ENCODE measurements around the gene GPR108.
"Not testable (repeated sequence)": the region's sequence is repeated elsewhere in the genome, so short reads cannot be mapped to it uniquely, and the experiment has no call there.

The GPR108 gene

DNA sequence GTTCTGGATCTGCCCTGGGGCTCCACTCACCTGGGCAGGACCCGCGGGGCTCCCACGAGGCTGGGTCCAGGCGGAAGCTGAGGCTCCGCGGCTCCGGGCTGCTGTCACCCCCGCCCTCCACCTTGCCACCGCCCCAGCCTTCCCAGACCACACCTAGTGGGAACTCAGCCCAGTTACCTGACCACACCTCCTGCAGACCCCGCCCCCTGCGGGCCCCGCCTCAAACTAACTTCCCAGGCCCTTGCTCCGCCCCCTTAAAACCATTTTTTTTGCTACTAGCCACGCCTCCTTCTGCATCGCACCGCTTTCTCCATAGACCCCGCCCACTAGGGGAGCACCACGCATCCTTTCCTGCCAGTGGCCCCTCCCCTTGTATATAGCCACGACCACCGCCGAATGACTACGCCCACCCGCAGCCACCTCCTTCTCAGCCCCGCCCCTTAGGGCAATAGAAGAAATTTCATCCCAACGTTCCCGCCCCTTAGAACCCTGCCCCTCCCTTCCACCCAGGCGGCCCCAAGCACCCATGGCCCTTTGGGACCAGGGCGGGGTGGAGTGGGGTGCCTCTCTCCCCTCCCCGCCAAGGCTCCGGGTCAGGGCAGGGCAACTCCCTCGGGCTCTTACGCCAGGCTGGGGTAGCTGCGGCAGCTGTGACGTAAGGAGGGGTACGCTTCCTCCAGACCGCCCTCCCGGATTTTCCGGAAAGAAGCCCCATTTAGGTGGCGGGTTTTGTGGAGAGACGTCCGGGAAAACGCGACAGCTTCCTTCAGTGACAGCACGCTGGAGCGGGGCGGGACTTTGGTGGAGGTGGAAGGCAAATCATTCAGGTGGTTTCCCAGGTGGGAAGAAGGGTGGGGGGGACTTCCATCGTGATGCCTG, 30.2 kb upstream of the GPR108 start, which contains the start of gene SH2D3A:
Gene SH2D3A, minus strand, starts transcription at position 79 of the 879 bp plus-strand sequence. CDS start 3,687 bp downstream, outside the sequence.
- Histone ChIP-seq H3K9me3 (ENCODE audit: control insufficient read depth, insufficient read depth, low read length) (no peaks in the 10 kb centered on the region), H3K36me3 (ENCODE audit: insufficient read depth, low read length) (peaks cover 9% of the 10 kb centered on the region; the same call in 1 of the 2 replicates), H3K9ac (ENCODE audit: low read depth, low read length) (peak within 1 kb of the TSS; percentile 91), H3K4me1 (ENCODE audit: insufficient read depth, low read length) (peaks cover 3% of the 10 kb centered on the region; the same call in 1 of the 2 replicates)

DNA sequence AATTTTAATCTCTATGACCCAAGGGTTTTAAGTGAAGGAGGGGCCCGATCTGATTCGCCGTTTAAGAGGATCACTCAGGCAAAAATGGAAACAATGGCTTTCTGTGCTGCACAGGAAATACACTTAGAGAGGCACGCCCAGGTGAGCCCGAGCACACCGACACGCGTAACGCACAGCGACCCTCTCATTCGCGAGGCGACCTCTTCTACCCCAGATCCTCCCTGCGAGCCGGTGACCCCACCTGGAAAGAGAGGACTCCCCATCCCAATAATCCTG, 29.6 kb upstream of the GPR108 start:
- Histone ChIP-seq H3K9me3 (ENCODE audit: control insufficient read depth, insufficient read depth, low read length) (no peaks in the 10 kb centered on the region), H3K36me3 (ENCODE audit: insufficient read depth, low read length) (peaks cover 11% of the 10 kb centered on the region; the same call in 1 of the 2 replicates), H3K4me1 (ENCODE audit: insufficient read depth, low read length) (peaks cover 3% of the 10 kb centered on the region; the same call in 1 of the 2 replicates), H3K9ac (ENCODE audit: low read depth, low read length) (peak overlapping the region; percentile 91)

DNA sequence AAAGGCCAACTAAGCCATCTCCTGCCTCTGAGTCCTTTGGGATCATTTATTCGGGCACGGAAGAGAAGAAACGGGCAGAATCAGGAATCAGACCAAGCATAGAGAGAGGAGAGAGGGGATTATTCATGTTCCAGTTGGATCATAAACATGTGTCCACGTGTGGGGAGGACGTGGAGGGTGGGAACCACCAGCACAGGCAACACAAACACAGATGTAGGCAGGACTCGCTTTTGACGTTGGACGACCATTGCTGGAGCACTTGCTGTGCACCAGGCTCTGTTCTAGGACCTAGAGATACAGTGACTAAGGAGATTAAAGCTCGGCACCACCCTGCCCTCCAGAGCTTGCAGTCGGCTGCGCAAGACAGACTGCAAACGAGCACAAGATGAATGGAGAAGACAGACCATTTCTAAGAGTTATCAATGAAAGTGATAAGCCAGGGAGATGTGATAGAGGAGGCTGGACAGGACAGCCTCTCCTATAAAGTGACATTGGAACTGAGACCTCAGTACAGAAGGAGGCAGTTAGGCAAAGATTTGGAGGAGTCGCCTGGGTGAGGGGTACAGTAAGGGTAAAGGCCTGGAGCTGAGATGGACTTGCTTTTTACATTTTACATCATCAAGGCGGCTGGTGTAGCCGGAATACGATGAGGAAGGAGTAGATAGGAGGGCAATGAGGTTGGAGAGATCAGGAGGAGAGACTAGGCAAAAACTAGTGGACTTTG, 29.1 kb upstream of the GPR108 start:
- peak overlapping the region; percentile 91 for H3K9ac ChIP-seq (ENCODE audit: low read depth, low read length)
- H3K4me1 ChIP-seq (ENCODE audit: insufficient read depth, low read length): peaks cover 3% of the 10 kb centered on the region; the same call in 1 of the 2 replicates
- no peaks in the 10 kb centered on the region for H3K9me3 ChIP-seq (ENCODE audit: control insufficient read depth, insufficient read depth, low read length)
- H3K36me3 ChIP-seq (ENCODE audit: insufficient read depth, low read length): peaks cover 11% of the 10 kb centered on the region; the same call in 1 of the 2 replicates

DNA sequence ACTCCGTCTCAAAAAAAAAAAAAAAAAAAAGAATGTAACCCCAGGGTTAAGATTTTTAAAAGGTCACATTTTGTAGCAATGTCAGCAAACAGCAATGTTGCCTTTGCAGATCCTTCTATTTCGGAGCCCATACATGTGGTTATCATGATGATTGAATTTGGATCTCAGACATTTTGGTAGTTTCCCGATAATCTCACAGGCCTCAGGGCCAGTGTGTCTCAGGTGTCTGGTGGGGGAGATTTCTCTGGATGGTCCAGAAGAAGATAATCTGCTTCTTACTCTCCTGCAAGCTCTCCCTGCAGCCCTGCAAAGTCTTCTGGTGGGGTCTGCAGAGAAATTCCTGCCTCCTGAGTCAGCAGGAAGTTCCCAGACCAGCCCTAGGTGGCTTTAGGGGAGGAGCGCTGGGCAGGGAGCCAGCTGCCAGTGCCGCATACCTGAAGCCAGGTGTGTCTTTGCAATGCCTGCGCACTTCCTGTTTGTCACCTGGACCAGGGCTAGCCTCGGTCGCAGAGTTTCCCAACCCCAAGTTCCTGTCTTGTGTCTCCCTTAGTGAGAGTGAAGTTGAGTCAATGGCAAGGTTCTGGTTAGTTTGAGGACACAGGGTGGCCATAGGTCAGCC, 28.5 kb upstream of the GPR108 start:
- no peaks in the 10 kb centered on the region for H3K9me3 ChIP-seq (ENCODE audit: control insufficient read depth, insufficient read depth, low read length)
- peaks cover 3% of the 10 kb centered on the region; the same call in 1 of the 2 replicates for H3K4me1 ChIP-seq (ENCODE audit: insufficient read depth, low read length)
- H3K36me3 ChIP-seq (ENCODE audit: insufficient read depth, low read length): peaks cover 11% of the 10 kb centered on the region; the same call in 1 of the 2 replicates
- peak overlapping the region; percentile 91 for H3K9ac ChIP-seq (ENCODE audit: low read depth, low read length)

DNA sequence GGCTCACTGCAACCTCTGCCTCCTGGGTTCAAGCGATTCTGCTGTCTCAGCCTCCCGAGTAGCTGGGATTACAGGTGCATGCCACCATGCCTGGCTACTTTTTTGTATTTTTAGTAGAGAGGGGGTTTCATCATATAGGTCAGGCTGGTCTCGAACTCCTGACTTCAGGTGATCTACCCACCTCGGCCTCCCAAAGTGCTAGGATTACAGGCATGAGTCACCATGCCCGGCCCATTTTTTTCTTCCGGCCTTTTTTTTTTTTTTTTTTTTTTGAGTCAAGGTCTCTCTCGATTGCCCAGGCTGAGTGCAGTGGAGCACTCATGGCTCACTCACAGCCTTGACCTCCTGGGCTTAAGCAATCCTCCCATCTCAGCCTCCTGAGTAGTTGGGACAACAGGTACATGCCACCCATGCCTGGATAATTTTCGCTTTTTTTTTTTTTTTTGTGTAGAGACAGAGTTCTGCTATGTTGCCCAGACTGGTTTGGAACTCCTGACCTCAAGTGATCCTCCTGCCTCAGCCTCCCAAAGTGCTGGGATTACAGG, 24.9 kb upstream of the GPR108 start:
- peaks cover 20% of the 10 kb centered on the region; the same call in 1 of the 2 replicates for H3K36me3 ChIP-seq (ENCODE audit: insufficient read depth, low read length)
- H3K4me1 ChIP-seq (ENCODE audit: insufficient read depth, low read length); H3K9ac ChIP-seq (ENCODE audit: low read depth, low read length); H3K9me3 ChIP-seq (ENCODE audit: control insufficient read depth, insufficient read depth, low read length): not testable (repeated sequence)

DNA sequence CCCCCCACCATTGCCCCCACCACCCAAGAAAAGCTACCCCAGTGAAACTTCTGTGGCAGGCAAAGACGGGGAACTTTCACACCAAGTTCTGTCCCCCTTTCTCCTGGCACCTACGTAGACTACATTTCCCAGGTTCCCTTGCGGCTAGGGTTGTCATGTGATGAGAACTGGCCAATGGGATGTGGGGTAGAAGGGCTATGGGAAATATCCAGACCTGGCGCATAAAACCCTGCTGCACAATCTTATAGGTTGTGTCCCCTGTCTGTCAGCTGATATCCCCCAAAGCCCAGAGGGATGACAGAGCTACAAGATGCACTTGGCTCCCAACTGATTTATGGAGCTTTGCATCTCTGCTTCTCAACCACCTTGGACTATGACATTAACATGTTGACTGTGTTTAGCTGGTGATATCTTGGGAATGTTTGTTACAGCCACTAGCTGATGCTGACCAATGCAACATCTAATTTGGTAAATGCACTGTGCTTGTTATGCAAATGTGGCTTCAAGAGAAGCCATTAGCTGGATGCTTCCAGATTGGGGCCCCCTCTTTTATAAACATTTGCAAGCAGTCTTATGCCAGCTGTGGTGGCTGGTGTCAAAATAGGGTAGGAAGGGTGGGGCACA, 23.8 kb upstream of the GPR108 start:
- peaks cover 3% of the 10 kb centered on the region; the same call in 1 of the 2 replicates for H3K4me1 ChIP-seq (ENCODE audit: insufficient read depth, low read length)
- peaks cover 20% of the 10 kb centered on the region; the same call in 1 of the 2 replicates for H3K36me3 ChIP-seq (ENCODE audit: insufficient read depth, low read length)
- no peaks in the 10 kb centered on the region for H3K9me3 ChIP-seq (ENCODE audit: control insufficient read depth, insufficient read depth, low read length)
- H3K9ac ChIP-seq (ENCODE audit: low read depth, low read length): no peak overlapping the region

DNA sequence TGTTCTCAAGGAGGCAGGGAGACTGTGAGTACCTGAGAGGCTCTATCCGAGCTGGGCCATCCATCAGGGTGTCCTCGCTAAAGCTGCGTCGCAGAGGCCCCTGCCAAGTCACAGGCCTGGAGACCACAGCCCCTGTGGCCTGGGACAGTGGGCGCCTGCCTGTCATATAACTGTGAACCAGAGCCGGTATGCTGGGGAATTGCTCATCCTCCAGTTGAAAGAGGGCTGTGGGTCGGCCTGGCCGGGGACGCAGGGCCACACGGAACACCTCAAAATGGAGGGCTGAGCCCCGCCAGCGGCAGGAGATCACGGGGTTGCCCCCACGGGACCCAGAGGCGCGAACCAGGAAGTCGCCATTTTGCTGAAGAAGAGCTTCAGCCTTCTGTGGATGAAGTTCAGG, 23.2 kb upstream of the GPR108 start:
- no peak overlapping the region for H3K9ac ChIP-seq (ENCODE audit: low read depth, low read length)
- H3K36me3 ChIP-seq (ENCODE audit: insufficient read depth, low read length): peaks cover 20% of the 10 kb centered on the region; the same call in 1 of the 2 replicates
- 0 out of 2 replicates have a peak, but pooled peaks cover 3% of the 10 kb centered on the region for H3K4me1 ChIP-seq (ENCODE audit: insufficient read depth, low read length)
- no peaks in the 10 kb centered on the region for H3K9me3 ChIP-seq (ENCODE audit: control insufficient read depth, insufficient read depth, low read length)

DNA sequence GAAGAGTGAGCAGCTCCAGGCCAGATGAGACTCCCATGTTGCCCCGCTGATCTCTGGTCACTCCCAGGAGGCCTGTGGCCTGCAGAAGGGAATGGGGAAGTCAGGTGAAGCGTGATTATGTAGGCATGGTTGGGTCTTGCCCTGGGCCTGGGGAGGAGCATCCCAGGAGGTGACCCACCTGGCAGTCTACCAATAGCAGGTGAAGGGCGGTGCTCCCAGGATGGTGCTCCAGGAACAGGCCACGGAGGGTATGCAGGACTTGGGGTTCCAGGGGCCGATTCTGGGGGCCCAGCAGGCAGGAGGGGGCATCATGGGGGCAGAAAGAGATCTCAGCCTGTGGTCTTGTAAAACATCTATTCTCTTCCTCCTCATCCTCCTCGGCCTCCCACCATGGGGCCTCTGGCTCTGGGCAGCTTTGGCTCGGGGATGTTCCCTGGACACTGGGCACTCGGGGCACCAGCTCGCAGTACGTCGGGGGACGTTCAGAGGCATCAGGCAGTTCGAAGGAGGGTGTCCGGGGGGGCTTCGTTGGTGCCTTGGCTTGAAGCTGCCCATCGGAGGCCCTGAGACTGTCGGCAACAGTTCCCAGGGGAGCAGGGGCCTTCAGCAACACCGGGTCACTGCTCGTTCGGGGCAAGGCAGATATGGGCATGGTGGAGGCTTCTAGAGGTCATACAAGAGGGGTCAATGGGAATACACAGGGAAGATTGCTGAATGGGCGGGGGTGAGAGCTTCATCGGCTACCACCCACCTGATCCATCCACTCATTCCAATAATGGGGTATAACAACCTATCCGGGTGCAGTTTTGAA, 17.5 kb upstream of the GPR108 start:
- Histone ChIP-seq H3K9me3 (ENCODE audit: control insufficient read depth, insufficient read depth, low read length) (no peaks in the 10 kb centered on the region), H3K4me1 (ENCODE audit: insufficient read depth, low read length) (peaks cover 7% of the 10 kb centered on the region; the same call in 1 of the 2 replicates), H3K9ac (ENCODE audit: low read depth, low read length) (no peak overlapping the region), H3K36me3 (ENCODE audit: insufficient read depth, low read length) (peaks cover 12% of the 10 kb centered on the region)

DNA sequence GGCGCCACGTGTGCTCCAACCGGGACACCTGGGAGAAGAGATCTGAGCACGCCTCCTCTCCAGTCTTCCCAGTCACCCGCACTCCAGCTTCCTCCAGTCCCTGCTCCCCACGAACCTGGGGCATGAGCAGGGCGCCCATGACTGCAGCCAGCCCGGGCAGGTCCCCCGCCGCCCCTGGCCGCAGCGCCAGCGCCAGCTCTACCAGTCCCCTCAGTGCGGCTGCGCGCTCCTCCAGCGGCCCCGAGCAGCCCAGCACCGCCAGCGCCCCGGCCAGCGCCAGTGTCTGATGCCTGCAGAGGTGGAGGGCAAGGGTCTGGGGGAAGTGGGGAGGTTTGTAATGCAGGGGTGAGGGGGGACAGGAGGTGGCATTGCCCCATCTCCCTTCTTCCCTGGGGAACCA, 16.8 kb upstream of the GPR108 start:
- peaks cover 10% of the 10 kb centered on the region for H3K36me3 ChIP-seq (ENCODE audit: insufficient read depth, low read length)

DNA sequence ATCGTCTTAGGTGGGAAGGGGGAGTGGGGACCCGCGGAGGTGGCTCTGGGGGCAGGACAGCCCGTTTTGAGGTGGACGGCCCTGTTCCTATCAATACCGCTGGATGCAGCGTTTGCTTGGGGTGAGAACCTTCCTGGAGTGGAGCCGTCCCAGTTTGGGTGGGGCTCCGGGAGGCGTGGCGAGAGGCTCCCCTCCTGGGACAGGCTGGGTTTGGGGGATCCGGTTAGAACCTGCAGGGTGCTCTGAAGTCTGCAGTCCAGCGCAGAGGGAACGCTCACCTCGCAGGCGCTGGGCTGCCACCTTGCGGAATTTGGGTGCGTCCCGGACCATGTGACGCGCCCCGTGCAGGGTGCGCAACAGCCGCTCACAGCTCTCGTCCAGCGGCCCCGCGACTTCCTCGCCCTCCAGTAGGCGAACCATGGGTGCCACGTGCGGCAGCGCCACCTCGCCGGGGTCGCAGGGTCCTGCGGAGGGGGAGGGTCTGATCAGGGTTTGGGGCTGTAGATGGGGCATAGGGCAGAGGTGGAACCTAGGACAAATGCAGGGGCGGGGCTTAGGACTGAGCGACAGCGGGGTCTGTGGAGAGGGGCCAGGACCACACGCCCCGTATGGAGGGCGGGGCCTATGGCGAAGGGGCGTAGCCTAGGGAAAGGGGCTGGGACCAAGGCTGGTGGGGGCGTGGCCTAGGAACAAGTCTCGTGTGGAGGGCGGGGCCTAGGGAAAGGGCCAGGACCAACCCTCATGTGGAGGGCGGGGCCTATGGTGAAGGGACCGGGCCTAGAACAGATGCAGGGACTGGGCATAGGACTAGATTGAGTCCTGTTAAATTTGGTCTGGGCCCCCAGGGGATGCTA, 16.0 kb upstream of the GPR108 start:
- Histone ChIP-seq H3K4me1 (ENCODE audit: insufficient read depth, low read length) (peaks cover 7% of the 10 kb centered on the region; the same call in 1 of the 2 replicates), H3K9ac (ENCODE audit: low read depth, low read length) (peak overlapping the region; percentile 63), H3K9me3 (ENCODE audit: control insufficient read depth, insufficient read depth, low read length) (no peaks in the 10 kb centered on the region), H3K36me3 (ENCODE audit: insufficient read depth, low read length) (peaks cover 15% of the 10 kb centered on the region)

More for the DNA sequence above, 16.8 kb upstream of the GPR108 start:
- no peak overlapping the region for H3K9ac ChIP-seq (ENCODE audit: low read depth, low read length)
- H3K4me1 ChIP-seq (ENCODE audit: insufficient read depth, low read length): peaks cover 7% of the 10 kb centered on the region; the same call in 1 of the 2 replicates
- H3K9me3 ChIP-seq (ENCODE audit: control insufficient read depth, insufficient read depth, low read length): no peaks in the 10 kb centered on the region

DNA sequence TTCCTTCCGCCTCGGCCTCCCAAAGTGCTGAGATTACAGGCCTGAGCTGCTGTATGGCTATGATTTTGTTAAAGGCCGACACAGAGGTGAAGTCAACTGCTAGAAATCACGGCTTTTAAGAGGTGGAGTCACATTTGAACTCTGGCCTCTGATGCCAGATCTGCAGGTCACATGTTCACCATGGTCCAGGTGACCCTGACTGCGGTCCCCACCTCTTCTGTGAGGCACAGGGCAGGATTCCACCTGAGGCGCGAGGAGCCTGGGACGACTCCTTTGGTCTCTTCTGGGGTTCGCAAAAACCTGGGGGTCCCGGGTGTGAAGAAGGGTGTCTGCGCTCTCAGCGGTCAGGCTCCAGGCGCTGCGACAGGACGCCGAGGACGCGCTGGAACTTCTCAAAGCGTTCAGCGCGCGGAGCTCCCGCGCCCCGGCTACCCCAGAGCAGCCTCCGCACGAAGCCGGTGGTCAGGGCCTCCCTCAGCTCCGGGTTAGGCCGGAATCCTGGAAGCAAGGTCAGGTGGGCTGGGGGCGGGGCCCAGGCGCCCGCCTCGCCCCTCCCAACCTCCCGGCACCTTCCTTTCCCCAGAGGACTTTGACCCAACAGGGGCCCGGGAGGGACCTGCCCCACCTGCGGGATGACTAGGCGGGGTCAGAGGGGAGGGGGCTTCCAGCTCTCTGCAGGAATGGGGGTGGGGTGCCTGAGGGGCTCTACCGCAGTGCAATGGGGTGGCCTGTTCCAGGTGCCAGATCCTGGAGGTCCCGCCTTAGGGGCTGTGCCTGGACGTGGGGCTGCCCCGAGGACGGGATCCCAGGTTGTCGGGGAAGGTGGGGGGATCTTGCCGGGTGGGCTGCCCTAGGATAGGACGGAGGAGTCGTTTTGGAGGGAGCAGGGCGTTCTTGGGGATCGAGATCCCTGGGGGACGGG, 15.1 kb upstream of the GPR108 start:
- Histone ChIP-seq H3K9me3 (ENCODE audit: control insufficient read depth, insufficient read depth, low read length) (no peaks in the 10 kb centered on the region), H3K9ac (ENCODE audit: low read depth, low read length) (peak overlapping the region; percentile 63), H3K4me1 (ENCODE audit: insufficient read depth, low read length) (peaks cover 7% of the 10 kb centered on the region; the same call in 1 of the 2 replicates), H3K36me3 (ENCODE audit: insufficient read depth, low read length) (peaks cover 20% of the 10 kb centered on the region)

All from ES-I3 (cell line).